OCI-LY7 (cell line): ENCODE data around the gene CRIM1.

Experiments
- CTCF ChIP-seq: fragments of 200-600 bp; sonication (generic); conservative IDR thresholded peaks from 2 replicates; pipeline ENCODE4 v1.5.1; 2014; ENCODE audit warnings: mild to moderate bottlenecking, antibody characterized with exemption, low read length, moderate library complexity, mixed read lengths
- EZH2phosphoT487 ChIP-seq: fragments of 200-600 bp; sonication (generic); IDR thresholded peaks from 2 replicates; pipeline ENCODE4 v1.6.1; 2018; ENCODE audit warnings: low read depth, borderline replicate concordance, mild to moderate bottlenecking, mixed run types, antibody characterized with exemption, low read length, moderate library complexity, mixed read lengths

DNA sequence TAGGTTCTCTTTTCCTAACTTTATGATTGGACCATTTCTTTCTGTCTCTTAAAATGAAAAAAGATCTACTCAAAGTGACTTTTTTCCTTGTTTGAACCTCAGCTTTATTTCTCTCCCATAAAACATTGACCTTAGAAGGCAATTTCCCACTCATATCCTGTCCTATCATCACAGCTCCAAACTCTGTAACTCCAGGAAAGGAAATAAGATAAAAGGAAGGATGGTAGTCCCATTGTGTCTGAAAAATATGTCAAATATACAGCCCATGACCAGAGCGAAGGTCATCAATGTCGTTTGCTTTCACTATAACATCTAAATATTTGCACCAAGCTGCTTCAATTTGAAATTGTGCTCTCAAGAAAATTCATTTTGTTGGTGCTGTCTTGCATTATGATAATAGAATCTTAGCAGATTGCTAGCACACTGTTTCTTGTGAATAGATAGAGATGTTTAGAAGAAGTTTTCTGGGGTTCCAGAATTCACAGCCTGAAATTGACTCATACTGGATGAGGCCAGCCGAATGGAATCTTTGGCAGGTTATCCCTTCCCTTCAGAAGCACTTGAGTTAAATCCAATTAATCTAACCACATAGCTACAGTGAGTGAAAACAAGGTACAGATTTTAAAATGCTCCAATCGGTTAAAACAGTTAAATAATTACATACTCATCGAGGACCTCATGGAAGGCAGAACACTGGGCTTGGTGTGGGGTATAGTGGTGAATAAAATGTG lies 95.1 kb downstream of the CRIM1 start:
- TF ChIP-seq CTCF = no peak
- no peak for TF ChIP-seq EZH2phosphoT487
